HK-2 (cell line): ENCODE results near the gene CNNM2.

ENCODE experiments used
- DNase-seq: peaks from one replicate; pipeline ENCODE4 v3.0.0-alpha.2; 2018; ENCODE audit not compliant: unreplicated experiment

Gene CNNM2

DNA sequence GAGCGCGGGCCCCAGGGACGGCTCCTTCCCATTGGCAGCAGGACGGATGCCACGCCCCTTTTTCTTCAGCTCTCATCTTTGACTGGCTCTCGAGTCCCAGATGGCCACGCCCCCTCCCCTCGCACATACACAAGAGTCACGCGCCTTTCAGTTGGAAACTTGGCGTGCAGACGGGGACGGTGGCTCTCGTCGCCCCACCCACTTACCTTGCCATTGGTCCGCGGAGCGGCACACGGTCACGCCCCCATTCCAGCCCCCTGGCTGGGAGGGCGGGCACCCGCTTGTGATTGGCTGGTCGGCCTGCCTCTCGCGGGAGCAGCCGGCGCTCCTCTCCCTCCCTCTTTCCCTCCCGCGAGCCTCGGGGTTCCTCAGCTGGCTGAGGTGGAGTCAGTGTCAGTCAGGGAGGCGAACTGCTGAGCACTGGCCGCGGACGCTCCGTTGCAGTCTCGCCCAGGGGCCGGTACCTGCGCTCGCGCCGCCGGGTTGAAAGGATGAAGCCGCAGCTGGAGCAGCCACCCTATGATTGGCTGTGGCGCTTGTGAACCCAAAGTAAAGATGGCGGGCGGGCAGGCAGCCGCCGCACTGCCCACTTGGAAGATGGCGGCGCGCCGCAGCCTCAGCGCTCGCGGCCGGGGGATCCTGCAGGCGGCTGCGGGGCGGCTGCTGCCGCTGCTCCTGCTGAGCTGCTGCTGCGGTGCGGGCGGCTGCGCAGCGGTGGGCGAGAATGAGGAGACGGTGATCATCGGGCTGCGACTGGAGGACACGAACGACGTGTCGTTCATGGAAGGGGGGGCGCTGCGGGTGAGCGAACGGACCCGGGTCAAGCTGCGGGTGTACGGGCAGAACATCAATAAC lies at the start of gene CNNM2:
CNNM2 (plus strand) TSS at position 333 of the 855 bp plus-strand sequence; CDS start at position 520, 187 bp downstream.
- DNase-seq, result peak; percentile 100

DNA sequence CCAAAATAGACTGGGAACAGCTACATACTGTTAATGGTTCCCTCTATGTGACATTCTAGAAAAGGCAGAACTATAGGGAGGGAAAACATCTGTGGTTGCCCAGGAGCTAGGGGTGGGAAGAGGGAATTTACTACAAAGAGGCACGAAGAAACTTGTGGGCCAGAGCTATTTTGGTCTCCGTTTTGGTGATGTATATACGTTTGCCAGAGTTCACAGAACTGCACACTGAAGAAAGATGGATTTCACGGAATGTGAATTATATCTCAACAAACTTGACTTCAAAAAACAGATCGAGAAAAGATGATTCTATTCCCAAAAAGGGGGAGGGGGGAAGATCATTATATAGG lies 49.2 kb upstream of the CNNM2 start:
- no peak for DNase-seq

DNA sequence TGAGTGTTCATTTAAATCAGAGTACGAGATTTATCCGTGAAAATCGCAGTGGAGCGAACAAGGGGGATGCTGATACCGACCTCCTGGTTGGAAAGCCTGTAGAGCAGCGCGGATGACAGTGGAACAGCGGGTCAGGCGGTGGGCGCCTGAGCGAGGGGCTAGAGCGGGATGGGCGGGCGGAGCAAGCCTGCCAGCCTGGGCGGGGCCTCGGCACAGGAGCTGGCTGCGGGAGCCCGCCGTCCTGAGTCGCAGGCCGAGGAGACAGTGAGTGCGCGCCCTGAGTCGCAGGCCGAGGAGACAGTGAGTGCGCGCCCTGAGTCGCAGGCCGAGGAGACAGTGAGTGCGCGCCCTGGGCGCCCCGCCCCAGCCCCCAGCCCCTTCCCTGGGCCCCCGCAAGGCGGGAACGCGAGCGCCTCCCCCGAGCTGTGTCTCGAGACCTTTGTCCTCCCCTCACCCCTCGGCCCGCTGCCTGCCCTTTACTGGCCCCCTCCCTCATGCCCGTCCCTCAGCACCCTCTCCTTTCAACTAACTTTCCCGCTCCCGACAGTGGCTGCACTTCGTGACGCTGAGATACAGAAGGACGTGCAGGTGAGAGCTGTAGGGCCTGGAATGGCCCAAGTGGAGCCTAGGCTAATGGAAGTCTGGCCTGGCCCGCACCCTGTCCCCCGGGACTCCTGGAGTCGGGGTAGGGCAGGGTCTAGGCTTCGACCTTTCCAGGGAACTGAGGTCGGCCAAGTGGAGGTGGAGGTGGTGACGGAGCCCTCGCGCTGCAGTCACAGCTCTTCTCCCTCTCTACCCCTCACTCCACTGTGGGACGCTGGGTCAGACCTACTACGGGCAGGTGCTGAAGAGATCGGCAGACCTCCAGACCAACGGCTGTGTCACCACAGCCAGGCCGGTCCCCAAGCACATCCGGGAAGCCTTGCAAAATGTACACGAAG lies 48.6 kb upstream of the CNNM2 start, which contains the start of gene AS3MT:
AS3MT (plus strand) TSS at position 213 of the 941 bp plus-strand sequence; CDS start at position 336, 123 bp downstream.
- peak; percentile 27 for DNase-seq

DNA sequence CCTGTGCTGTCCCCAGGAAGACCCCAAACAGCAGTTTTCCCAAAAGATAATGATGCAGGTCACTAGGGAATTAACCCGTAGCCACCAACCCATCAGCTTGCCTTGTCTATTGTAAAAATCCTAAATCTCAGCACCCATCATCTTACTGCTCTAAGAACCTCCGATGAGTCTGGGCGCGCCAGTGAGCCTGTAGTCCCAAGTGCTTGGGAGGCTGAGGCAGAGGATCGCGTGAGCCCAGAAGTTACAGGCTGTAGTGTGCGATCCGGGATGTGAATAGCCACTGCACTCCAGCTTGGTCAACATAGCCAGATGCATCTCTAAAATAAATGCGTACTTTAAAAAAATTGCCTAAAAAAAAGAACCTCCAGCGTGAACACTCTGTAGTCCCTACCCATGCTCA lies 47.9 kb upstream of the CNNM2 start:
- DNase-seq, result no peak

DNA sequence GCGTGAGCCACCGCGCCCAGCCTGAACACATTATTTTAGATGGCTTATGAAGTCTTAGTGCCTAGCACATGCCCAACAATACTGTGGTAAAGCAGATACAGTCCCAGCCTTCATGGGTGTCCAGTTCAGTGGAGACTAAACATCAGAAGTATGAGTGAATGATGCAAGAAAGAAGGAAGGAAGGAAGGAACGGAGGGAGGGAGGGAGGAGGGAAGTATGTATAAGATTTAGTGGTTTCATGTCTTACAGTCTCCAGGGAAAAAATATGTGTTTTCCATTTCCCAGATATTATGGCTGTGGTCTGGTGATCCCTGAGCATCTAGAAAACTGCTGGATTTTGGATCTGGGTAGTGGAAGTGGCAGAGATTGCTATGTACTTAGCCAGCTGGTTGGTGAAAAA lies 45.9 kb upstream of the CNNM2 start:
- no peak for DNase-seq

DNA sequence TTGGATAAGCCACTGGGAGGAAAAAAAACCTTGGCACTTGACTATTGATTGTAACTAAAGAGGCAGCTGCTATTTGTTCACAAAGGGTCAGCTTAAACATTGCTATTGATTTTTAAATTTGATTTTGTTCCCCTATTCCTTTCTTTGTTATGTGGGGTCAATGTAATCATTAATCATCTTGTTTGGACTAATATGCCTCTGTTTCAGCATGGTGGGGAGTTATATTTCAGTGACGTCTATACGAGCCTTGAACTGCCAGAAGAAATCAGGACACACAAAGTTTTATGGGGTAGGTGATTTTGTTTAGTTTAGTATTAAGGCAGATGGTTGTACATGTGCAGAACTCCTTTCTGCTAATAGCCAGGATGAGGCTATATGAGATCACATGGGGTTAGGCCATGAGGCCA lies 41.3 kb upstream of the CNNM2 start:
- no peak for DNase-seq

DNA sequence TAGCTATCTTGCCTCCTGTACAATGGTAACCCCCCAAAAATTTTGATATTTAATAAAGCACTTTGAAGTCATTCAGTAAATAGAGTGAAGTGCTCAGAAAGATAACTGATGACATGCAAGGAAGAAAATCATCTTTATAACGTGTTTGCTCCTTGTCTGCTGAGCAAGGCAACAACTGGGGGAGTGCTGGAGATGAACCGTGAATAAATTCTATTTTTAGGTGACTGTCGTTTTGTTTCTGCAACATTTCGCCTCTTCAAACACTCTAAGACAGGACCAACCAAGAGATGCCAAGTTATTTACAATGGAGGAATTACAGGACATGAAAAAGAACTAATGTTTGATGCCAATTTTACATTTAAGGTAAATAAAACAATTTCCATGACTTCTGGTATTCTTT lies 39.5 kb upstream of the CNNM2 start:
- DNase-seq, result no peak

DNA sequence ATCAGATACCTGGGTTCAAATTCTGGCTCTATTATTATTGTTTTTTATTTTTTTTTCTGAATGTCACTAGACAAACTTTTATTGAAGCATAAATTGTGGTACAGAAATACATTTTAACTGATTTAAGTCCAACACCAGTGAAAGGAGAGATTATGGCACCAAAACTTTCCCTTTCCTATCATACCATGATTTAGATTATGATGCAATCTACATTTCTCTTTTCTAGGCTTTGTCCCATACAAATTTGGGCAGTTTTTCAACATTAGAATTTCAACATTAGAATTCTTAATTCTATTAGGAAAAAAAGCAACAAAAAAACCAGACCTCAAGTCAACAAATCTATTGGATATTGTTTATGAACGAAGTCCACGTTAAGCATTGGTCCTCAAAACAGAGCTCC lies 37.8 kb upstream of the CNNM2 start:
- DNase-seq, result no peak

DNA sequence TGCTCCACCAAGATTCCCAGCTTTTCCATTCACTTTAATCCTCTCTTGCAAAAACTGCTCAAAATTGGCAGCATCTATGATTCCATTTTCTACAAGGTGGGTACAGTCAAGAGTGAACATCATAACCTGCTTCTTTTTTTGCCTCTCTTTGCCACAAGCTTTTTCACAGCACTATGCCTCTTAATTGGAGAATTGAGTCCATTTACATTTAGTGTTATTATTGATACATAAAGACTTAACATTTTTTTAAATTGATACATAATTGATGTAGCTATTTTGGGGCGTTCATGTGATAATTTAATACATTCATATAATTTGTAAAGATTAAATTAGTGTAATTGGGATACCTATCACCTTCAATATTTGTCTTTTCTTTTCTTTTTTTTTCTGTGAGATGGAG lies 30.0 kb upstream of the CNNM2 start:
- no peak for DNase-seq

DNA sequence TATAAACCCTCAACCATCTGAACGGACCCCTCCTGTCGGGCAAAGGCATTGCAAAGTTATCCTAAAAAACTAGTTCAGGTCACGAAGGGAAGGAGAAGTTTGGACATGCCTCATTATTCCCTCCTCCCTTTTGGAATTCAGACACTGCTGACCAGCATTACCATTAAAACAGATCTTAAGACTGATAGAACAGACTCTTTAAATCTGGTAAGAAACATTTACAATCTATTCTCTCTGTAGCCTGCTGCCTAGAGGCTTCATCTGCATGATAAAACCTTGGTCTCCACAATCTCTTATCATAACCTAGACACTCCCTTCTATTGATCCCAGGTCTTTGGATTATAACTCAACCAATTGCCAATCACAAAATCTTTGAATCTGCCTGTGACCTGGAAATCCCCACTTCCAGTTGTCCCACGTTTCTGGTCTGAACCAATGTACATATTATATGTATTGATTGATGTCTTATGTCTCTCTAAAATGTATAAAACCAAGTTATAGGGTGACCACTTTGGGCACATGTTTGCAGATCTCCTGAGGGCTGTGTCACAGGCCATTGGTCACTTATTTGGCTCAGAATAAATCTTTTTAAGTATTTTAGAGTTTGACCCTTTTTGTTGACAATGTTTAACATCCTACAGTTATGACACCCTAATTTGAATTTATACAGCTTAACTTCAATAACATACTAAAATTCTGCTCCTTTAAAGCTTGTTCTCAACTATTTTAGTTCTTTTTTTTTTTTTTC lies 23.5 kb upstream of the CNNM2 start:
- no peak for DNase-seq

DNA sequence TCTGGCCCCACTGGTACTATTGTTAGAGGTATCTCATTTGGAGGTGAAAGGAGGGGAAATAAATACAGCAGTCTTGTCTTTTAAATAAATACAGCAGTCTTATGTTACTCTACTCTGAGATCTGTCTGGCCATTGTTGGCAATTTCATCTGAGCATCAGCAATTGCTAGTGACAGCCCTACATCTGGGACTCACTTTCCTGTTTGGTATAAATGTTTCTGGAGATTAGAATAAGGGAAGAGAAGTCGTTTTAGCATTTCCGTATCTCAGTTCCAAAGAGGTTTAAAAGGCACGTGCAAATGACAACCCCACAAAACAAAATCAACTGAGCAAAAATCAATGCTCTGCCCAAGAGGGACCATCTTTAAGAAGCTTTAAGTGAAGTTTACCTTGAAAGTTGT lies 18.1 kb upstream of the CNNM2 start:
- DNase-seq, result no peak

DNA sequence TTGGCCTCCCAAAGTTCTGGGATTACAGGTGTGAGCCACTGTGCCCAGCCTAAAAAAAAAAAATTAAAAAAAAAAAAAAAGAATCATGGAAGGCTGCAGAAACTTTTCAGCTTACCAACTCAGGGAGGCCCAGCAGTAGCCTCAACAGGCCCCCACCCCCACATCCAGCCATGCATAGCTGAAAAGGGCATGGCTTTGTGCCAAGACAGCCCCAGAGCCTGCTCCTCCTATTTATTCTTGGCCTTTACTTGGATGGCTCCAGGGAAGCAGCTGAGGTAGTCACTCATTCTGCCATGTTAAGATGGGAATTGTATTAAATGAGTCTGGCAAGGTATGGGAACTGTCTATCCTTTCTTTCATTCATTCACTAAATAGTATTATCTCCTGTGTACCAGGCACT lies 13.7 kb upstream of the CNNM2 start:
- peak; percentile 19 for DNase-seq

DNA sequence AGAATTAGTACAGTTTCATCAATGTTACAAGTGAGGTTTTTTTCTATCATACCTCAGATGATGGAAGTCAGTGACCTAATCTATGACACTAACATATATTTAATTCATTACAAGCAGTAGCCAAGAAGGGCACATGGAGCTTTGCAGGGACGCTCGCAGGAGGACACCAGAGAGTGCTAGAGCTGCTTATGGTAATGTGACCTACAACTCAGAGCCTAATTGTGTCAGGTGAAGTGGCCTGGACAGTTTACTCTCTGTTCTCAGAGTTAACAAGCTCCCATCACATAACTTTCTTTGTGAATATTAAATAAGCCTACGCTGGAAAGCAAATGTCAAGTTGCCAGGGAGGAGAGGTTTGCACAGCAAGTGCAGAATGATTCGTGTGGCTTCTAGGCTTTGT lies 11.6 kb upstream of the CNNM2 start:
- no peak for DNase-seq

DNA sequence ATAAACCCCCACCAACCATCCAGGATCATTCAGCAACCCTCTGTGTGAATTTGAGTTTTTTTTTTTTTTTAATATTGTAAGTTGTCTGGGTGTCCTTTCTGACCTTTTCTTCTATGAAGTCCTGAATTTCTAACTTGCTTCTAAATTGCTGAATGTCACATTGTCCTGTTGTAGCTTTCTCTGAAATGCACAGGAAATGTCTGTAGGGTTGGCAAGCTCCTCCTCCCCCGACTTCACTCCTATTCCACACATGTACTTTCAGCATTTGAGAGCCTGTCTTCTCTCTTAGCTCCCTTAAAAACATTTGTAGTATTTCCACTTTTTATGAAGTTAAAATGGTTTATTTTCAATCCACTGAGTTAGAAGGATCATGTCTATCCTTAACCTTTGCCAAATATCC lies 3.3 kb upstream of the CNNM2 start:
- DNase-seq, result no peak

DNA sequence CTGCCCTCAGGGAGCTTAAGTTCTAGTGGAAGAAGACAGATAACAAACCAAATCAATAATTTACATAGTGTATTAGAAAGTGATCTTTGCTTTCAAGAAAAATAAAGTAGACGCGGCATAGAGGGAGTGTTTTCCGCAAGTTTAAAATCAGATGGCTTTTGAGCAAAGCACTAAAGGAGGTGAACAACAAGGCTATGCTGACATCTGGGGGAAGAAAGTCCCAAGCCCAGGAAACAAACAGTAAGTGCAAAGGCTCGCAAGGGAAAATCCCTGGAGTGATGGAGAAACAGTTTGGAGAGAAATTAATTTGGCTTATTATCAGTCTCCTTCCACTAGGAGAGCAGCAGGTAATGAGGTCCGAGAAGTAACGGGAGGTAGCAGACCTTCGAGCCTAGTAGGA lies 1.9 kb upstream of the CNNM2 start:
- no peak for DNase-seq

DNA sequence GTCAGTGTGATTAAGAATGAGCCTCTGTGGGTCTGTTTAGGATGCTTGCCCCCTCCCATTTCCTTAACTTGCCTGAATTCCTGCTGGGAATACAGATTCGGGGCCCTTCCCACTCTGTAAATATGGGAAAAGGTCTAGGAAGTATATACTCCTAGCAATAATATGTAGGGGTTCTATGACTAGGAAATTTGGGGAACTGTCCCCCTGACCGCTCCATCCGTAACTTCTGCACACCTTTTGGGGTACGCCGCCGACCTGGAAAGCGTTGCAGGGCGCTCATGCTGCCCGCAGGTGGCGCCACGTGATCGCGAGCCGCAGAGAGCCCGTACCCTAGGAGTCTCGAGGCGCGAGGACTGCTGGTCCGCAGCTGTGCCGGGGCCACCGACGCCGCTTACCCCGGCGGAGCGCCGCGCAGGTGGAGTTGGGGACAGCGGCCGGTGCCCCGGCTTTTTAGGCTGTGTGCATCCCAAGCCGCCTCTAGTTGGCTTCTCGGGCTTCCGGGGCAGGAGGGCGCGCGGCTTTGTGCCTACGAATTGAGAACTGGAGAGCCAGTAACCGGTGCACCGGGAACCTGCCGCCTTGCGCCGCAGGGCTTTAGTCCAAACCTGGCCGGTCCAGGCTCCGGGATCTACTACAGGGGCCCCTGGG lies 656 bp upstream of the CNNM2 start:
- peak; percentile 78 for DNase-seq

DNA sequence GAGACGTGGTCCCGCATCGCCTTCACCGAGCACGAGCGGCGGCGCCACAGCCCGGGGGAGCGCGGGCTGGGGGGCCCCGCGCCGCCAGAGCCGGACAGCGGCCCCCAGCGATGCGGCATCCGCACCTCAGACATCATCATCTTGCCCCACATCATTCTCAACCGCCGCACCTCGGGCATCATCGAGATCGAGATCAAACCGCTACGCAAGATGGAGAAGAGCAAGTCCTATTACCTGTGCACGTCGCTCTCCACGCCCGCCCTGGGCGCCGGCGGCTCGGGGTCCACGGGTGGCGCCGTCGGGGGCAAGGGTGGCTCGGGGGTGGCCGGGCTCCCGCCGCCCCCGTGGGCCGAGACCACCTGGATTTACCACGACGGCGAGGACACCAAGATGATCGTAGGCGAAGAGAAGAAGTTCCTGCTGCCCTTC lies 737 bp downstream of the CNNM2 start:
- DNase-seq, result no peak

DNA sequence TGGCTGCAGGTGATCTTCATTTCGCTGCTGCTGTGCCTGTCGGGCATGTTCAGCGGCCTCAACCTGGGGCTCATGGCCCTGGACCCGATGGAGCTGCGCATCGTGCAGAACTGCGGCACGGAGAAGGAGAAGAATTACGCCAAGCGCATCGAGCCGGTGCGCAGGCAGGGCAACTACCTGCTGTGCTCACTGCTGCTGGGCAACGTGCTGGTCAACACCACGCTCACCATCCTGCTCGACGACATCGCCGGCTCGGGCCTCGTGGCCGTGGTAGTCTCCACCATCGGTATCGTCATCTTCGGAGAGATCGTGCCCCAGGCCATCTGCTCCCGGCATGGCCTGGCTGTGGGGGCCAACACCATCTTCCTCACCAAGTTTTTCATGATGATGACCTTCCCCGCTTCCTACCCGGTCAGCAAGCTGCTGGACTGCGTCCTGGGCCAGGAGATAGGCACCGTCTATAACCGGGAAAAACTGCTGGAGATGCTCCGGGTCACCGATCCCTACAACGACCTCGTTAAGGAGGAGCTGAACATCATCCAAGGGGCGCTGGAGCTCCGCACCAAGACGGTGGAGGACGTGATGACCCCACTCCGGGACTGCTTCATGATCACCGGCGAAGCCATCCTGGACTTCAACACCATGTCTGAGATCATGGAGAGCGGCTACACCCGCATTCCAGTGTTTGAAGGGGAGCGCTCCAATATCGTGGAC lies 1.3 kb downstream of the CNNM2 start:
- DNase-seq, result no peak

DNA sequence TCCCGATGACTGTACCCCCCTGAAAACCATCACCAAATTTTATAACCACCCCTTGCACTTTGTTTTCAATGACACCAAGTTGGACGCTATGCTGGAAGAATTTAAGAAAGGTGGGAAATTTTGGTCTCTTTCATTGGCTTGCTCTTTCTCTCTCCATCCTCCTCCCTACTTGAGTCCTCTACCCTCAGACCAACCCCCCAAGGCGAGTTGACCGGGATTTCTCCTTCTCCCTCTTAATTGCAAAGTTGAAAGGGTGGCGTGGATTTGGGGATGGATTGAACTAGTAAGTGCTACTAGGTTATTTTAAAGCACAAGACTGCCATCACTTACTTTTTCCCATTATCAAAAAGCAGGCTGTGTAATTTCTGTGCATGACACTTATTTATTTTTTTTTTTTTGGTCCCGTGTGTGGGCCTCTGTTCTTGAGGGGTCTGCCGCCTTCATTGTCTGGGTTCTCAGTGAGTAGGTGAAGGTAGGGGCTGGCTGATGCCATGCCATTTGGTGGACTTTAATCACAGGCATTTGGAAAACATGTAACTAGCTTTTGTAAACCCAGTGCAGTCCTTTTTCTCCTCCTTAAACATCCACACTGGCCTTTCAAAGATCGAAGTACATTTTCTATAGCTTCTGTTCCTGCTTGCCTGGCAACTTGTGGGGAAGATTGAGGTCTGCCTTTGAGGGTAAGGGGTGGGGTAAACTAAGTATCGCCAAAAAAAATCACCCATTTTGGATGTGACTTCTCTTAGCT lies 2.1 kb downstream of the CNNM2 start:
- no peak for DNase-seq

DNA sequence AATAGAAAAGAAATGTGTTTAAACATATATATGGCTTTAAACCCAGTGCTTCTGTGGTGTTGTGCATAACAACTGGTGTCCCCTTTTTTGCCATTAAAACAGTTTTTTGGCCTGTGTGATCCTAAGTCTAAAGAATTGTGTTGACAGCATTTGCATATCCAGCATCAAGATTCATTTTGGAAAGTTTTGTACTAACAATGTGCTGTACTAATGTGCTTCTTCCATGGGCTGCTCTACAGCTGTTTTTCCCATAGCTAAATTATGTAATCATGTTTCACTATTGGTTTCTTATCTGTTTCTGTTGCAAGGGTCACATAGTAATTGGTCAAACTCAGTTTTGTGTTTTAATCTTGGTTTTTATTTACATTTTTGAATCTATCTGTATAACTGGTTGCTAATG lies 5.5 kb downstream of the CNNM2 start:
- no peak for DNase-seq
